ENCODE measurements around the gene PPP6R3. TPM values are rescaled to one million over a fixed set of nuclear protein-coding genes. Genes with fewer than 3 reads are reported as not detected.
"Not testable (repeated sequence)": the region's sequence is repeated elsewhere in the genome, so short reads cannot be mapped to it uniquely, and the experiment has no call there.

Gene PPP6R3
- total RNA-seq, 5 donors from 2014 or later (not counting 1 experiment from before 2014, with no cell fraction given), result 106 to 147 (median 118) TPM

- H3K4me3 Mint-ChIP-seq; DNase-seq; H3K27ac Mint-ChIP-seq; H3K4me1 ChIP-seq (ENCODE audit: control insufficient read depth in 1 of 2, extremely low read depth in 1 of 2, insufficient read depth in 2 of 2, low read length in 2 of 2); ATAC-seq (replicated peaks in 1 of 4); H3K27ac ChIP-seq (ENCODE audit: low read length); H3K9me3 ChIP-seq; H3K9me3 Mint-ChIP-seq; H3K36me3 Mint-ChIP-seq; H3K4me1 Mint-ChIP-seq; H3K36me3 ChIP-seq (ENCODE audit: control insufficient read depth in 2 of 2, extremely low read depth in 1 of 2, insufficient read depth in 1 of 2, low read length in 1 of 2); H3K4me3 ChIP-seq (ENCODE audit: control insufficient read depth in 1 of 2, extremely low read depth in 1 of 2, low read length in 1 of 2); CTCF ChIA-PET; POLR2A ChIA-PET: not testable (repeated sequence)
- 68% methylated on average over 3 of the region's 3 CpGs for WGBS (ENCODE audit: insufficient coverage)
- peaks cover 7 to 19% of the 10 kb centered on the region in 2 donors for H3K27me3 Mint-ChIP-seq
- H3K27me3 ChIP-seq (replicated peaks in 1 of 2; ENCODE audit: control insufficient read depth in 2 of 2, extremely low read depth in 1 of 2, insufficient read depth in 2 of 2, low read length in 1 of 2), result peaks cover 0 to 27% of the 10 kb centered on the region in 2 experiments
Measured at GRCh38 chr11:68639322-68639721, 178.8 kb downstream of the PPP6R3 start.

GRCh38 chr11:68641880-68642279 lies 181.3 kb downstream of the PPP6R3 start:
- peaks cover 0 to 20% of the 10 kb centered on the region in 2 experiments for H3K27me3 ChIP-seq (replicated peaks in 1 of 2; ENCODE audit: control insufficient read depth in 2 of 2, extremely low read depth in 1 of 2, insufficient read depth in 2 of 2, low read length in 1 of 2)
- POLR2A ChIA-PET, result no interaction called here
- no peaks in the 10 kb centered on the region for H3K36me3 Mint-ChIP-seq

GRCh38 chr11:68643585-68643984 lies 183.0 kb downstream of the PPP6R3 start:
- H3K36me3 ChIP-seq (ENCODE audit: control insufficient read depth in 2 of 2, extremely low read depth in 1 of 2, insufficient read depth in 1 of 2, low read length in 1 of 2), result no peaks in the 10 kb centered on the region
- ATAC-seq (replicated peaks in 1 of 4) (no peak), DNase-seq (no peak)
- no peak overlapping the region for H3K4me3 ChIP-seq (ENCODE audit: control insufficient read depth in 1 of 2, extremely low read depth in 1 of 2, low read length in 1 of 2)
- WGBS (ENCODE audit: insufficient coverage), result 65% methylated on average over 7 of the region's 12 CpGs
- H3K27me3 ChIP-seq (replicated peaks in 1 of 2; ENCODE audit: control insufficient read depth in 2 of 2, extremely low read depth in 1 of 2, insufficient read depth in 2 of 2, low read length in 1 of 2), result peaks cover 3 to 24% of the 10 kb centered on the region in 2 experiments
- peaks cover 3% of the 10 kb centered on the region for H3K9me3 ChIP-seq
- H3K27me3 Mint-ChIP-seq, result peaks cover 10 to 14% of the 10 kb centered on the region in 2 donors
- ChIA-PET POLR2A (interaction anchor here in 1 of 2 donors (0.6 kb wide), 1 partner anchor 52 kb away, joined by 3 read pairs; no protein-coding TSS in a partner anchor), CTCF (no interaction called here)
- H3K27ac Mint-ChIP-seq, result no peak overlapping the region
- H3K27ac ChIP-seq (ENCODE audit: low read length), result no peak overlapping the region
- H3K36me3 Mint-ChIP-seq, result no peaks in the 10 kb centered on the region
- H3K4me3 Mint-ChIP-seq, result no peak overlapping the region
- no peaks in the 10 kb centered on the region for H3K4me1 Mint-ChIP-seq
- no peaks in the 10 kb centered on the region for H3K4me1 ChIP-seq (ENCODE audit: control insufficient read depth in 1 of 2, extremely low read depth in 1 of 2, insufficient read depth in 2 of 2, low read length in 2 of 2)
- H3K9me3 Mint-ChIP-seq, result peaks cover 10 to 15% (median 12%) of the 10 kb centered on the region in 3 donors

More at GRCh38 chr11:68641880-68642279, 181.3 kb downstream of the PPP6R3 start:
- Histone ChIP-seq H3K4me1 (ENCODE audit: control insufficient read depth in 1 of 2, extremely low read depth in 1 of 2, insufficient read depth in 2 of 2, low read length in 2 of 2) (no peaks in the 10 kb centered on the region), H3K27ac (ENCODE audit: low read length) (no peak overlapping the region), H3K9me3 (peaks cover under 1% of the 10 kb centered on the region), H3K4me3 (ENCODE audit: control insufficient read depth in 1 of 2, extremely low read depth in 1 of 2, low read length in 1 of 2) (no peak overlapping the region), H3K36me3 (ENCODE audit: control insufficient read depth in 2 of 2, extremely low read depth in 1 of 2, insufficient read depth in 1 of 2, low read length in 1 of 2) (no peaks in the 10 kb centered on the region)
- Mint-ChIP-seq H3K27ac (no peak overlapping the region), H3K9me3 (peaks cover 4 to 9% (median 7%) of the 10 kb centered on the region in 3 donors), H3K4me1 (no peaks in the 10 kb centered on the region), H3K4me3 (no peak overlapping the region), H3K27me3 (peaks cover 4 to 11% of the 10 kb centered on the region in 2 donors)
- CTCF ChIA-PET, result no interaction called here
- WGBS (ENCODE audit: insufficient coverage), result 87% methylated on average over 6 of the region's 15 CpGs
- DNase-seq, result no peak
- ATAC-seq (replicated peaks in 1 of 4), result no peak

GRCh38 chr11:68646832-68647231 lies 186.3 kb downstream of the PPP6R3 start:
- Mint-ChIP-seq H3K4me1 (no peaks in the 10 kb centered on the region), H3K36me3 (no peaks in the 10 kb centered on the region), H3K27ac (no peak overlapping the region), H3K9me3 (peaks cover 10 to 15% (median 12%) of the 10 kb centered on the region in 3 donors), H3K4me3 (no peak overlapping the region), H3K27me3 (peaks cover 9 to 10% of the 10 kb centered on the region in 2 donors)
- POLR2A ChIA-PET, result interaction anchor here in 1 of 2 donors (0.5 kb wide), 1 partner anchor 76 kb away, joined by 3 read pairs; no protein-coding TSS in a partner anchor
- peaks cover 3 to 26% of the 10 kb centered on the region in 2 experiments for H3K27me3 ChIP-seq (replicated peaks in 1 of 2; ENCODE audit: control insufficient read depth in 2 of 2, extremely low read depth in 1 of 2, insufficient read depth in 2 of 2, low read length in 1 of 2)
- CTCF ChIA-PET, result no interaction called here
- peak overlapping the region in 1 of 2 donors; percentile 23 for H3K4me3 ChIP-seq (ENCODE audit: control insufficient read depth in 1 of 2, extremely low read depth in 1 of 2, low read length in 1 of 2)
- 86% methylated on average over 1 of the region's 1 CpG for WGBS (ENCODE audit: insufficient coverage)
- peaks cover 3% of the 10 kb centered on the region for H3K9me3 ChIP-seq
- no peaks in the 10 kb centered on the region for H3K36me3 ChIP-seq (ENCODE audit: control insufficient read depth in 2 of 2, extremely low read depth in 1 of 2, insufficient read depth in 1 of 2, low read length in 1 of 2)
- H3K4me1 ChIP-seq (ENCODE audit: control insufficient read depth in 1 of 2, extremely low read depth in 1 of 2, insufficient read depth in 2 of 2, low read length in 2 of 2), result no peaks in the 10 kb centered on the region
- ATAC-seq (replicated peaks in 1 of 4) (no peak), DNase-seq (no peak)
- no peak overlapping the region for H3K27ac ChIP-seq (ENCODE audit: low read length)

GRCh38 chr11:68649851-68650555 lies 189.5 kb downstream of the PPP6R3 start:
- CTCF ChIA-PET, result no interaction called here
- H3K4me1 Mint-ChIP-seq, result no peaks in the 10 kb centered on the region
- 70% methylated on average over 36 of the region's 38 CpGs for WGBS (ENCODE audit: insufficient coverage)

GRCh38 chr11:68650801-68651200 lies 190.2 kb downstream of the PPP6R3 start:
- no peak overlapping the region for H3K27ac Mint-ChIP-seq
- ChIA-PET CTCF (no interaction called here), POLR2A (no interaction called here)
- peaks cover 15 to 24% of the 10 kb centered on the region in 2 donors for H3K27me3 Mint-ChIP-seq
- no peak for DNase-seq
- peaks cover 3% of the 10 kb centered on the region for H3K9me3 ChIP-seq
- H3K4me3 ChIP-seq (ENCODE audit: control insufficient read depth in 1 of 2, extremely low read depth in 1 of 2, low read length in 1 of 2), result no peak overlapping the region
- no peak for ATAC-seq (replicated peaks in 1 of 4)
- no peaks in the 10 kb centered on the region for H3K4me1 ChIP-seq (ENCODE audit: control insufficient read depth in 1 of 2, extremely low read depth in 1 of 2, insufficient read depth in 2 of 2, low read length in 2 of 2)
- WGBS (ENCODE audit: insufficient coverage), result 100% methylated on average over 1 of the region's 14 CpGs
- H3K27me3 ChIP-seq (replicated peaks in 1 of 2; ENCODE audit: control insufficient read depth in 2 of 2, extremely low read depth in 1 of 2, insufficient read depth in 2 of 2, low read length in 1 of 2), result peaks cover 3 to 60% of the 10 kb centered on the region in 2 experiments
- H3K9me3 Mint-ChIP-seq, result peaks cover 6 to 23% (median 15%) of the 10 kb centered on the region in 3 donors
- H3K36me3 ChIP-seq (ENCODE audit: control insufficient read depth in 2 of 2, extremely low read depth in 1 of 2, insufficient read depth in 1 of 2, low read length in 1 of 2), result no peaks in the 10 kb centered on the region
- H3K36me3 Mint-ChIP-seq, result no peaks in the 10 kb centered on the region
- H3K4me1 Mint-ChIP-seq, result no peaks in the 10 kb centered on the region
- H3K27ac ChIP-seq (ENCODE audit: low read length), result no peak overlapping the region
- H3K4me3 Mint-ChIP-seq, result no peak overlapping the region

More at GRCh38 chr11:68649851-68650555, 189.5 kb downstream of the PPP6R3 start:
- Histone ChIP-seq H3K4me1 (ENCODE audit: control insufficient read depth in 1 of 2, extremely low read depth in 1 of 2, insufficient read depth in 2 of 2, low read length in 2 of 2) (no peaks in the 10 kb centered on the region), H3K27ac (ENCODE audit: low read length) (no peak overlapping the region), H3K27me3 (replicated peaks in 1 of 2; ENCODE audit: control insufficient read depth in 2 of 2, extremely low read depth in 1 of 2, insufficient read depth in 2 of 2, low read length in 1 of 2) (peaks cover 3 to 53% of the 10 kb centered on the region in 2 experiments), H3K9me3 (peaks cover 3% of the 10 kb centered on the region), H3K4me3 (ENCODE audit: control insufficient read depth in 1 of 2, extremely low read depth in 1 of 2, low read length in 1 of 2) (no peak overlapping the region), H3K36me3 (ENCODE audit: control insufficient read depth in 2 of 2, extremely low read depth in 1 of 2, insufficient read depth in 1 of 2, low read length in 1 of 2) (no peaks in the 10 kb centered on the region)
- ATAC-seq (replicated peaks in 1 of 4) (no peak), DNase-seq (no peak)
- H3K36me3 Mint-ChIP-seq, result no peaks in the 10 kb centered on the region
- H3K4me3 Mint-ChIP-seq, result no peak overlapping the region
- peaks cover 15 to 21% of the 10 kb centered on the region in 2 donors for H3K27me3 Mint-ChIP-seq
- POLR2A ChIA-PET, result interaction anchor here in 1 of 2 donors (0.5 kb wide), 1 partner anchor 48 kb away, joined by 3 read pairs; no protein-coding TSS in a partner anchor
- H3K27ac Mint-ChIP-seq, result no peak overlapping the region
- peaks cover 6 to 17% (median 12%) of the 10 kb centered on the region in 3 donors for H3K9me3 Mint-ChIP-seq
